ENCODE data around the gene MARCHF3.

DNA sequence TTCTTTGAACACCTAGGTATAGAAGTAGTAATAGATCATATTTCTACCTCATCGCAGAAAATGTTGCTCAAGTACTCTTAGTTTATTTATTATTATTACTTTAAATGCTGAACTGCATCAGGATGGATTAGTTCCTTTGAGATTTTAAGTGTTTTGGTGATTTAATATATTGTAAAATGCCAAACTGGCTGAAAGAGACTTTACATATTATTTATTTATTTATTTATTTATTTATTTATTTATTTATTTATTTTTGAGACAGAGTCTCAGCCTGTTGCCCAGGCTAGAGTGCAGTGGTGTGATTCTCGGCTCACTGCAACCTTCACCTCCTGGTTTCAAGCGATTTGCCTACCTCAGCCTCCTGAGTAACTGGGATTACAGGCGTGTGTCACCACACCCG is 211.1 kb downstream of the MARCHF3 start:
- TF ChIP-seq, protein P1, sequence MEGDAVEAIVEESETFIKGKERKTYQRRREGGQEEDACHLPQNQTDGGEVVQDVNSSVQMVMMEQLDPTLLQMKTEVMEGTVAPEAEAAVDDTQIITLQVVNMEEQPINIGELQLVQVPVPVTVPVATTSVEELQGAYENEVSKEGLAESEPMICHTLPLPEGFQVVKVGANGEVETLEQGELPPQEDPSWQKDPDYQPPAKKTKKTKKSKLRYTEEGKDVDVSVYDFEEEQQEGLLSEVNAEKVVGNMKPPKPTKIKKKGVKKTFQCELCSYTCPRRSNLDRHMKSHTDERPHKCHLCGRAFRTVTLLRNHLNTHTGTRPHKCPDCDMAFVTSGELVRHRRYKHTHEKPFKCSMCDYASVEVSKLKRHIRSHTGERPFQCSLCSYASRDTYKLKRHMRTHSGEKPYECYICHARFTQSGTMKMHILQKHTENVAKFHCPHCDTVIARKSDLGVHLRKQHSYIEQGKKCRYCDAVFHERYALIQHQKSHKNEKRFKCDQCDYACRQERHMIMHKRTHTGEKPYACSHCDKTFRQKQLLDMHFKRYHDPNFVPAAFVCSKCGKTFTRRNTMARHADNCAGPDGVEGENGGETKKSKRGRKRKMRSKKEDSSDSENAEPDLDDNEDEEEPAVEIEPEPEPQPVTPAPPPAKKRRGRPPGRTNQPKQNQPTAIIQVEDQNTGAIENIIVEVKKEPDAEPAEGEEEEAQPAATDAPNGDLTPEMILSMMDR (IDR thresholded peaks at IDR 0.05; ENCODE audit: low read length), result no peak
- no peak for TF ChIP-seq EZH2 (IDR thresholded peaks at IDR 0.05; ENCODE audit: borderline replicate concordance, low read length)

Measured in OCI-LY1 (cell line).